ENCODE data around the gene AGXT.
"Not testable (repeated sequence)": the region's sequence is repeated elsewhere in the genome, so short reads cannot be mapped to it uniquely, and the experiment has no call there.

AGXT gene

GRCh38 chr2:240840435-240841060, 28.1 kb upstream of the AGXT start:
- DNase-seq, result peak; percentile 89

DNA sequence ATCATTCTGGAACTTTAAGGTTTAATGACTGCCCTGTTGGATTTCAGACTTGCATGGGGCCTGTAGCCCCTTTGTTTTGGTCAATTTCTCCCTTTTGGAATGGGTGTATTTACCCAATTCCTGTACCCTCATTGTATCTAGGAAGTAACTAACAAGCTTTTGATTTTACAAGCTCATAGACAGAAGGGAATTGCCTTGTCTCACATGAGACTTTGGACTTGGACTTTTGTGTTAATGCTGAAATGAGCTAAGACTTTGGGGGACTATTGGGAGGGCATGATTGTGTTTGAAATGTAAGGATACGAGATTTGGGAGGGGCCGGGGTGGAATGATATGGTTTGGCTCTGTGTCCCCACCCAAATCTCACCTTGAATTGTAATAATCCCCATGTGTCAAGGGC, 22.3 kb upstream of the AGXT start:
- not testable (repeated sequence) for DNase-seq

DNA sequence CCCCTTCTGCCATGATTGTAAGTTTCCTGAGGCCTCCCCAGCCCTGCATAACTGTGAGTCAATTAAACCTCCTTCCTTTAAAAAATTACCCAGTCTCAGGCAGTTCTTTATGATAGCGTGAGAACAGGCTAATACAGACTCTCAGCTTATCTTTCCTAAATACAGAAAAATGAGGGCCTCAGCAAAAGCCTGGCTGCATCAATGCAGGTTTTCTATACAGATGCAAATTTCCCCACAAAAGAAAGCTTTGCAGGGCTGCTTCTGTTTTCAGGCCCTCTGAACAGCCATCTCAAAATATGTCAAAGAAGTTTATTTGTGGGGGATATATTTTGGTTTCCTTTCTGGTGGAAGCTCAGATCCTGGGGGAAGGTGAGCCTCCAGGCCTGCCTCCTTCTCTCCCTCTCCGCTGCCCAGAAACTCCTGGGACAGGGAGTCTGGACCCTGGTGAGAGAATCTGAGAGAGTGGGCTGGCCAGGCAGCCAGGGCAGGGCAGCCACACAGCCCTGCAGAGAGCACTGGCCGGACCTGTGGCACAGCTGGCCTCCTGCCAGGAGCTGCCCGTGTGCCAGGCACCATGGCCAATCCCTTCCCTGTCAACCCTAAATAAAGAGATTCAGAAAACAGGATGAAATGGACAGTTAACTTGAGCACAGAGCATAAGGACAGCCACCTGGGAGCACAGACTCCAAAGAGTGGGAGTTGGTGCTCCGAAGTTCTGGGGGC, 21.6 kb upstream of the AGXT start:
- DNase-seq, result no peak

- DNase-seq, result no peak
These were observed 20.8 kb upstream of the AGXT start for GRCh38 chr2:240847817-240848216.

GRCh38 chr2:240848900-240849680, 19.5 kb upstream of the AGXT start:
- no peak for DNase-seq

DNA sequence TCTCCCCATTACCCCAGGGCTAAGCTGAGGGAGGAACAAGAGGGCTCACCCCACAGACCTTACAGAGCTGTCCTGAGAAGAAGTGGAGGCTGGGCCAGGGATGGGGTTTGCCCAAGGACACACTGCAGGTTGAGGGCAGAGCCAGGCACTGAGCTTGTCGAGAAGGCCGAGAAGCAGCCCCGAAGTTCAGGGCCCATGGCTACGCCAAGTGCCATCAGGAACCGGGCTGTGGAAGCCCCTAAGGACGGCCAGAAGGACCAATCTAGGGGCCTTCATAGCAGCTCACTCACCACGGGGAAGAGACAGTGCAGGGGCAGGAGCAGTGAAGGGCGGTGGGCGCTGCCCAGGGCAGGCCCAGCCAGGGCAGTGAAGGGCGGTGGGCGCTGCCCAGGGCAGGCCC, 18.6 kb upstream of the AGXT start:
- DNase-seq, result no peak

- no peak for DNase-seq
These were observed 17.9 kb upstream of the AGXT start for GRCh38 chr2:240850756-240851077.

- peak; percentile 85 for DNase-seq
These were observed 17.3 kb upstream of the AGXT start for GRCh38 chr2:240851078-240851991.

DNA sequence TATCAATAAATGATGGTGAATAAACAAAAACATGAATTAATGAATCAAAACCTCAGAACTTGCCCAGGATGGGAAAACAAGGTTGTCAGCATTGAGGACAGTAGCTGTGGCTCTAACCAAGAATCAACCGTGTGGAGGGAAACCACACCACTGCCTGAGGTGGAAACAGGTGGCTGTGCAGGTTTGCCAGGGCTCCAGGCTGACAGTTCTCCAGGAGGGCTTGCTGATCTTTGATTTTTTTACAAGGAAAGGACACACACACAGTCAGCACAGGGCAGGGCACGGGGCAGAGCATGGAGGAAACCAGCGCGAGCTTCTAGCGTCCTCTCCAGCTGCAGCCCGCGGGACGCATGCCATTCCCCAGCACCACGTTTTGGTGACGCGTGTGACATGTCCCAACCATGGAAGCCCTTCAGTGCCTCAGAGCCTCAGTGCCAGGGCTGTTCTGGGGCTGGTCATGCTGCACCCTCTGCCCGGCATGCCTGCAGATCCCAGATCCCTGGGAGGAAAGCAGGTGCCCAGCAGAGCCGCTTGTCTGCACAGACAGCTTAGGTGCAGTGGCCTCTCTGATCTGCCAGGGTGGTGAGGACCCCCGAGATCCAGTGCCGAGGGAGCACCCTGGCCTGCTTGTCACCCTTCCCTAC, 15.8 kb upstream of the AGXT start:
- DNase-seq, result no peak

DNA sequence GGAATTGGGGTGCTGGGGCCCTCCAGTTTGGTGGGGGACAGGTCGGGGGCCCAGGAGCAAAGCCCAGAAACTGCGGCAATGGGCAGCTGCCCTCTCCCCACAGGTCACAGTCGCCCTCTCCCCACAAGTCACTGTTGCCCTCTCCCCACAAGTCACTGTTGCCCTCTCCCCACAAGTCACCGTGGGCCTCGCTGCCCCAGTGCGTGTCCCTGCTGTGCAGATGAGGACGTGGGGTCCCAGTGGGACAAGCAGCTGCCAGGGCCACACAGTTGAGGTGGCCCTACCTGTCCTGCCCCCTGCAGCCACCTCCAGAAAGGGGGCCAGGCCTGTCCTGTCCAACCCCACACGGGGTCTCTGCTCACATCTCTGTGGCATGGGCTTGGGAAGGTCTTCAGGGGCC, 13.0 kb upstream of the AGXT start:
- DNase-seq, result no peak

DNA sequence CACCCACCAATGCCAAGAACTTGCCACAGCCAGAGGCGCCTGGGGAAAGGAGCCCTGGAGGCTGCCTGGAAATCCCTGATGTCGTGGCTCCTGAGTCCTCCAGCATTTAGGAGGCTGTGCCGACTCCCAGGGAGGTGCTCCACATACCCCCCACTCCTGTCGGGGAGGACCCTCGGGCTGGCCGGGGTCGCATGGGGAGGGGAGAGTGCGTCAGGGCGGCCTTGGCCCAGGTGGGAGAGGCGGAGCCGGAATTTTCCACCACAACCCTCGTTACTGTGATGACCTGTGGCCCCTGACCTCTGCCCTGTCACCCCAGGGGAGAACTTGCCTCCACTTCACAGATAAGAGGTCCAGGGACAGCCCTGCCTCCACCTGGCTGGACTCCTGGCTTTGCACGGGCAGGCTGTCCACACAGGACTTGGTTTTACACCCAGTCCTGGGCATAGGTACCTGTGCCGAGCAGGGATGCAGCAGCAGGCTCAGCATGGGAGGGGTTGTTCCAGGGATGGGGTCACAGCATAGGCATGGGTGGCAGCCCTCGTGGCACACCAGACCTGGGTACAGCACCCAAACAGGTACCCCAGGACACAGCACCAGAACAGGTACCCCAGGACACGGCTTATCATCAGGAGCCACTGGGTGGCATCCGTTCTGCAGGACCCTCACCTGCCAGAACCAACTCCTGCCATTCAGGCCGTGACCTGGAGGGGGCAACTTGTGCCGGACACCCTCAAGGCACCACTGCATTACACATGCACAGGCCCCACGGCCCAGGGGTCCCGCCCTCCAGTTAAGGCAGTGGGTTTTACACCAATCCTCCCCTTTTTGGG, 12.3 kb upstream of the AGXT start:
- peak; percentile 80 for DNase-seq

GRCh38 chr2:240857039-240858008, 11.3 kb upstream of the AGXT start:
- no peak for DNase-seq

DNA sequence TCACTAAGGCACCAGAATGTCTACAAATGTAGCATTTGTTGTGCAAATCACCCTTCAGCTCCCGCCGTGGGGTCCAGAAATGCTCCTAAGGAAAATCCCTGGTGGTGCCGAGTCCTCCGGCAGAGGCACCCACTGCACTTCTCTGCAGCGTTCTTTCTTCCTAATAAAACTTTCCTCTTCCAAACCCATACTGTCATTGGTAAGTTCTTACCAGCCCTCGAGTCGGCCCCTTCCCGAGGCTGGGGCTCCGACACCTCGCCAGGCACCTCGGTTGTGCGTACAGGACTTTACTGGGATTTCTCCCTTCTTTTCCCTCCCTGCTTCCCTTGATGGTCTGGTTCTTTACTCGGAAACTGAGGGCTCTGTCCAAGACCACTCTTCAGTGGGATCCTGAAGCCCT, 10.3 kb upstream of the AGXT start:
- DNase-seq, result no peak

DNA sequence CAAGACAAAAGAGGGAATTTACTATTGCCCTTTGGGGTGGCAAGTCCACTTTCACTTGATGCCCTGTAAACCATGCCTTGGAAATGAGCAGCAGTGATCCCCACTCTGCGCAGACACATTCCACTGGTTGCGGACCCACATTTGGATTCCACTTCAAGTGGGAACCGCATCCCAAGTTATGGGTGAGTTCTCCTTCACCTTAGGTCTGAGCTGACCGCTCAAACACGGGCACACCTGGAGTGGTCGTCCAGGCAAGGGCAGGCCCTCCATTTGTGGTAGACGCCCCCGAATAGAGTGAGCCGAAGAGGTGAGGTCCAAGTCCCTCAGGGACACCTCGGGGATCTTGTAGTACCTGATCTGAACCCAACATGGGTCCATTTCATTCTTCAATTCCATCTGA, 9.8 kb upstream of the AGXT start:
- DNase-seq, result no peak

DNA sequence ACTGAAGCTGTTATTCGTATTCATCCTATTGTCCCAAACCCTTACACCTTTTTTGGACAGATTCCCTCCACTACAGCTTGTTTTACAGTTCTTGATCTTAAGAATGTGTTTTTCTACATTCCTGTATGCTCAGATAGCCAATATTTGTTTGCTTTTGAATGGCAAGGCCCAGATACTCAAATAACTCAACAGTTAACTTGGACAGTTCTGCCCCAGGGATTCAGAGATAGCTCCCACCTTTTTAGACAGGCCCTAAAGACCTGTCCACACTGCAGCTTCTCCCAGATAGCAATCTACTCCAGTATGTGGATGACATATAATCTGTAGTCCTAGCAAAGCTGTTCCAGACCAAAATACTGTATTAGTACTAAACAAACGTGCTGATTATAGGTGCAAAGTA, 7.1 kb upstream of the AGXT start:
- no peak for DNase-seq

DNA sequence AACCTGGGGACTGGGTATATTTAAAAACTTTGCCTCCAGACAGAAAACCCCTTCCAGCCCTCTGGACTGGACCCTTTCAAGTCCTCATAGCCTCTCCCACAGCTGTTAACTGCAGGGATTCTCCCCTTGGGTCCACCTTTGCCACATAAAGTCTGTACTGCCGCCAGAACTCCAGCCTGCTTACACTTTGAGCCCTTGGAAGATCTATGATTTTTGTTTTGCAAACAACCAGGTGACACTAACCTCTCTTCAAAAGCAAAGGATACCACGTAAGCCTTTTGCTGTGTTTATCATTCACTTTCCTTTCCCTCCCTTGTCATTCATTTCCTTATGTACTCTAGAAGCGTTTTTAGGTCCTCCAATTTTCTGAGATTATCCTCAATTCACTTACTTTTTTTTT, 4.1 kb upstream of the AGXT start:
- no peak for DNase-seq

DNA sequence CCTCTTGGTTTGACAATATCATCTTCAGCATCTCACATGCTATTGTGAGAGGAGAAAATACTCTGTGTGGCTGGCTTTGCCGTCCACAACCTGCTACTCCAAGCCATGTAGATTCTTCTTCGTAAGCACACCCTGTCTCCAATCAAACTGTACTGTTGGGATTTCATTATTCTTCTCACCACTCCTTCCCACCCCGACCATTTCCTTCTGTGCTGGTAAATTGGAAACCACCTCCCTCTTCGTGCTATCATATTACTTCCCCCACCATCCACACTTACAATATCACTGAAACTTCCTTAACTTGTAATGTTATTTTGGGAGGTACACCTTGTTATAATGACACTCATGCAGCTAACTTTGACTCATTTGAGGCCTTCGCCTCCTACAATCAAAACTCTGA, 3.2 kb upstream of the AGXT start:
- no peak for DNase-seq

DNA sequence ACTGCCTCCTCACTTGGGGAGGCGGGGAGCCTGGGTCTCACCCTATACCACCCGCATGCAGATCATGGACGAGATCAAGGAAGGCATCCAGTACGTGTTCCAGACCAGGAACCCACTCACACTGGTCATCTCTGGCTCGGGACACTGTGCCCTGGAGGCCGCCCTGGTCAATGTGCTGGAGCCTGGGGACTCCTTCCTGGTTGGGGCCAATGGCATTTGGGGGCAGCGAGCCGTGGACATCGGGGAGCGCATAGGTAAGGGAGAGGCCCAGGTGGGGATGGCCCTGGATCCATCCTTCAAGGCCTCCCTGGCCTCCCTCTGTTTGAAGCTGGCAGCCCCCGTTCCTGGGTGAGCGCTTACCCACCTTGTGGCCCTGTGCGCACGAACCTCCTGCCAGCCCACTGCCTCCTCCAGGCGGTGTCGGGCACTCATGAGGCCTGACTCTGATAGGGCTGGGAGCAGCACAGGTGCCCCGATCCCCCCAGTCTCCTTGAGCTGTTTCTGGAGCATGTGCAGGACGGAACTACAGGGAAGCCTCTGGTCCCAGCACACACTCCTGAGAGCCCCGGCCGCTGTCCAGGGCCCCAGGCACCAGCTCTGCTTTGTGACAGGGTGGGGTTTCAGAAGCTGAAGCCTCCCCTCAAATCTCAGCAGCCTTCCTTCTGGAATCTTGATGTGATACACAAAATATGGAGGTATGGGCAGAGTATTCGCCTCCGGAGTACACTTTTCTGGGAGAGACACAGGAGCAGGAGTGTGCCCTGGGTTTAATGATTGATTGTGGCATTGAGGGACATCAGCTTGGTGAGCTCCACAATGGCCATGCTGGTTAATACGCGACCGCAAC, 708 bp downstream of the AGXT start:
- no peak for DNase-seq

All from 8988T (cell line).